Neural cell (in vitro differentiated cells): ENCODE data around the gene ZNF778.

Source experiments
- CTCF ChIP-seq: fragments of 450-650 bp; IDR thresholded peaks from 2 replicates; pipeline ENCODE4 v1.5.1; 2014; ENCODE audit warnings: antibody characterized with exemption, mild to moderate bottlenecking, moderate library complexity; ENCODE audit not compliant: poor library complexity, severe bottlenecking
- EZH2 ChIP-seq: fragments of 200-600, 300-800 bp; shearing (Covaris generic), sonication (generic); IDR thresholded peaks from 2 replicates; pipeline ENCODE4 v1.6.1; 2014; ENCODE audit warnings: antibody characterized with exemption, low read length, borderline replicate concordance, mild to moderate bottlenecking; ENCODE audit not compliant: insufficient read depth, poor library complexity, severe bottlenecking
- POLR2AphosphoS5 ChIP-seq: IDR thresholded peaks from 2 replicates; pipeline ENCODE4 v1.6.1; 2012

- TF ChIP-seq CTCF (no peak), POLR2AphosphoS5 (no peak), EZH2 (no peak)
Measured at GRCh38 chr16:89272631-89273030, 55.1 kb downstream of the ZNF778 start.
